Measurements from ENCODE around the gene GDF3. TPM values are rescaled to one million over a fixed set of nuclear protein-coding genes. Genes with fewer than 3 reads are reported as not detected.

Gene GDF3
- total and polyA plus RNA-seq, 9 of the 15 experiments (the other 6 are each of a cell fraction or from before 2014, with no cell fraction given) = not detected

GRCh38 chr12:7661741-7662140 lies 33.8 kb downstream of the GDF3 start:
- Histone ChIP-seq H3K4me1 (replicated peaks in 1 of 2; ENCODE audit: control insufficient read depth in 2 of 2, insufficient read depth in 2 of 2, low read length in 2 of 2) (no peaks in the 10 kb centered on the region), H3K9me3 (replicated peaks; ENCODE audit: control insufficient read depth, insufficient read depth, low read depth, low read length) (no peaks in the 10 kb centered on the region), H3K4me3 (no peak overlapping the region), H3K36me3 (ENCODE audit: control insufficient read depth, insufficient read depth, low read length) (no peaks in the 10 kb centered on the region), H2AFZ (ENCODE audit: low read depth, low read length) (no peak overlapping the region), H3K9me1 (ENCODE audit: control insufficient read depth, insufficient read depth, low read length) (no peaks in the 10 kb centered on the region), H3K27me3 (ENCODE audit: control insufficient read depth in 2 of 2, insufficient read depth in 2 of 2, low read length in 2 of 2) (no peaks in the 10 kb centered on the region; a peak in 4 of 5 replicates), H3K9ac (ENCODE audit: insufficient read depth in 1 of 2, low read depth in 2 of 2, low read length in 2 of 2) (no peak overlapping the region), H3K79me2 (ENCODE audit: control insufficient read depth, insufficient read depth, low read length) (no peaks in the 10 kb centered on the region), H4K20me1 (replicated peaks; ENCODE audit: control insufficient read depth, insufficient read depth, low read length) (no peaks in the 10 kb centered on the region), H3K4me2 (ENCODE audit: insufficient read depth, low read length) (no peak overlapping the region), H3K27ac (ENCODE audit: extremely low read depth, low read depth, low read length) (no peak overlapping the region)
- ATAC-seq = no peak
- DNase-seq (ENCODE audit: extremely low read depth in 1 of 4, low spot score in 3 of 4) = no peak
- in situ Hi-C loops (cut with MboI) = no loop called here
- POLR2A ChIA-PET = no interaction called here
- CTCF ChIA-PET (ENCODE audit: low intra/inter-chr PET ratio) = no interaction called here
- WGBS (ENCODE audit: insufficient coverage, low coverage, missing lambda C conversion rate) = 0% methylated on average over 5 of the region's 5 CpGs
- intact Hi-C loops (cut with micrococcal nuclease) = no loop called here
- no TSS peak for BruUV-seq (replicated peaks)
- no peak for FAIRE-seq
- no peak for TF ChIP-seq MCM3 (IDR thresholded peaks at IDR 0.05)
- no peak for TF ChIP-seq NELFE (IDR thresholded peaks at IDR 0.05; ENCODE audit: insufficient read depth, insufficient read length)
- no peak for TF ChIP-seq TRIM25 (IDR thresholded peaks at IDR 0.05; ENCODE audit: borderline replicate concordance)
- no peak for TF ChIP-seq TEAD2 (tag; IDR thresholded peaks at IDR 0.05)
- no peak for TF ChIP-seq ASH1L (IDR thresholded peaks at IDR 0.05; ENCODE audit: borderline replicate concordance, low read depth, partially characterized antibody)
- TF ChIP-seq POLR2G (IDR thresholded peaks at IDR 0.05; ENCODE audit: low read depth, low read length) = no peak
- no peak for TF ChIP-seq THRB (CRISPR knock-in tag; conservative IDR thresholded peaks at IDR 0.05)
- no peak for TF ChIP-seq CHCHD3 (CRISPR knock-in tag; IDR thresholded peaks at IDR 0.05)
- TF ChIP-seq ZNF740 (CRISPR knock-in tag; IDR thresholded peaks at IDR 0.05) = no peak
- TF ChIP-seq ZNF740 (tag; IDR thresholded peaks at IDR 0.05) = no peak
- no peak for TF ChIP-seq ZSCAN29 (IDR thresholded peaks at IDR 0.05)
- no peak for TF ChIP-seq CEBPB (tag; IDR thresholded peaks at IDR 0.05)
- no peak for TF ChIP-seq MBD2 (IDR thresholded peaks at IDR 0.05; ENCODE audit: borderline replicate concordance, low read depth)
- TF ChIP-seq TRIM28 (IDR thresholded peaks at IDR 0.05) = no peak
- TF ChIP-seq ZNF277 (CRISPR knock-in tag; IDR thresholded peaks at IDR 0.05; ENCODE audit: borderline replicate concordance) = no peak
- TF ChIP-seq TCFL5 (CRISPR knock-in tag; conservative IDR thresholded peaks at IDR 0.05) = no peak
- no peak for TF ChIP-seq ATF2 (CRISPR knock-in tag; IDR thresholded peaks at IDR 0.05)
- no peak for TF ChIP-seq ARHGAP35 (IDR thresholded peaks at IDR 0.05; ENCODE audit: partially characterized antibody)
